ENCODE measurements around the gene PLEKHA5. TPM values are rescaled to one million over a fixed set of nuclear protein-coding genes. Genes with fewer than 3 reads are reported as not detected.

Gene PLEKHA5
- total and polyA plus RNA-seq, 2 of the 4 experiments (the other 2 are of a cell fraction), result 5.3 to 12.2 TPM

DNA sequence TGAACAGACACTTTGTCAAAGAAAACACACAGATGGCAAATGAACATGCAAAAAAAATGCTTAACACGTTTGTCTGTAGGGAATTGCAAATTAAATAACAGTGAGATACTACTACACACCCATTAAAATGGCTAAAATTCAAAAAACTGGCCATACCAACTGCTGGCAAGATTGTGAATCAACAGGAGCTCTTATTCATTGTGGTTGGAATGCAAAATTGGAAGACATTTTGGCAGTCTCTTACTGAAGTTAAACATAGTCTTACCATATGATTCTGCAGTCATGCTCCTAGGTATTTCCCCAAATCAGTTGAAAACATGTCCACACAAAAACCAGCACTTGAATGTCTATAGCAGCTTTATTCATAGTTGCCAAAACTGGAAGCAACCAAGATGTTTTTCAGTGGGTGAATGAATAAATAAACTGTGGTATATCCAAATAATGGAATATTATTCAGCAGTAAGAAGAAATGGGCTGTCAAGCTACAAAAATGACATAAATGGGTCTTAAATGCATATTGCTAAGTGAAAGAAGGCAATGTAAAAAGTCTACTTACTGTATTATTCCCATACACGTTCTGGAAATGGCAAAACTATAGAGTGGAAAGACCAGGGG lies 91.4 kb downstream of the PLEKHA5 start (continued):
- TF ChIP-seq CHD1 (IDR thresholded peaks at IDR 0.05; ENCODE audit: low read depth, low read length) (no peak), POLR2A (IDR thresholded peaks at IDR 0.05; ENCODE audit: low read depth, low read length) (no peak)

DNA sequence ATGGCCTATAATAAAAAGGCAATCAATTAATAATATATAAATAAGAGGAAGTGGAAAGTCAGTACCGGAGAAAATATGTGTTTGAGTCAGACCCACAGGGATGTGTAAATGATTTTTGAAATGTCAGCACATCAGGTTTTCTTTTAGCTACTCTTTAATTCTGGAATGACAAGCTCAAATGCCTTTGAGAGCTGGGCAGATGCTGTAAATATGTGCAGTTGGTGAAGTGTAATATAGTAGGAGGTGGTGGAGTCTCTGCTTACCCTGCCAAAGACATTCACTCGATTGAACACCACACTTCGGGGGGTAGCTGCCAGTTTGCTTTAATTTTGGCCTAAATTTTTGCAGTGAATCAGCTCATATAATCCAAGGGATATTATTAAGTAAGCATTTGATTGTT lies 93.0 kb downstream of the PLEKHA5 start:
- dilution Hi-C loops (cut with HindIII; ENCODE audit: low sequenced_read_pairs, unreplicated experiment), result no loop called here
- Histone ChIP-seq H3K4me3 (ENCODE audit: insufficient read depth, low read depth, low read length) (no peak overlapping the region), H3K4ac (ENCODE audit: low read depth, low read length) (no peak overlapping the region), H4K20me1 (ENCODE audit: insufficient read depth, low read length) (peaks cover 3% of the 10 kb centered on the region; the same call in 1 of the 2 replicates), H3K14ac (replicated peaks; ENCODE audit: low read depth, low read length) (no peak overlapping the region), H2BK20ac (ENCODE audit: low read depth, low read length) (no peak overlapping the region), H3K27ac (ENCODE audit: insufficient read depth, low read length) (no peak overlapping the region), H3K18ac (ENCODE audit: low read depth, low read length) (peak overlapping the region; percentile 24; the same call in 1 of the 2 replicates), H3K4me1 (ENCODE audit: control insufficient read depth, insufficient read depth, low read length) (peaks cover 13% of the 10 kb centered on the region), H3K9ac (ENCODE audit: low read depth, low read length) (no peak overlapping the region), H2AFZ (replicated peaks; ENCODE audit: low read length, poor library complexity) (no peak overlapping the region), H2AK5ac (ENCODE audit: low read depth, low read length) (no peak overlapping the region; the same call in 1 of the 2 replicates), H3K9me3 (ENCODE audit: control insufficient read depth, insufficient read depth, low read length) (no peaks in the 10 kb centered on the region), H4K91ac (ENCODE audit: insufficient read depth, low read depth, low read length) (0 out of 2 replicates have a peak overlapping the region, but pooled peaks have one; percentile 29), H2BK120ac (ENCODE audit: low read depth, low read length) (peak overlapping the region; percentile 21; the same call in 1 of the 2 replicates), H4K8ac (ENCODE audit: low read depth in 2 of 2, low read length in 2 of 2) (0 out of 4 replicates have a peak overlapping the region, but pooled peaks have one; percentile 1 to 47), H3K79me1 (ENCODE audit: low read depth in 1 of 2, low read length in 2 of 2) (peaks cover 20 to 34% of the 10 kb centered on the region in 2 experiments), H3K23ac (ENCODE audit: low read depth, low read length) (no peak overlapping the region), H4K5ac (ENCODE audit: low read depth, low read length) (no peak overlapping the region), H3K4me2 (ENCODE audit: low read depth, low read length) (no peak overlapping the region), H2BK15ac (ENCODE audit: low read depth, low read length) (0 out of 3 replicates have a peak overlapping the region, but pooled peaks have one; percentile 74), H3K27me3 (ENCODE audit: control insufficient read depth, insufficient read depth, low read length) (no peaks in the 10 kb centered on the region), H3K9me1 (ENCODE audit: insufficient read depth, low read length) (peaks cover 8% of the 10 kb centered on the region), H2BK5ac (ENCODE audit: low read depth, low read length, poor library complexity, severe bottlenecking) (peak overlapping the region; percentile 65), H3K56ac (ENCODE audit: extremely low read depth, insufficient read depth, low read length) (no peak overlapping the region), H3K36me3 (ENCODE audit: control insufficient read depth, insufficient read depth, low read length) (no peaks in the 10 kb centered on the region), H2AK9ac (replicated peaks; ENCODE audit: low read depth, low read length, poor library complexity) (no peak overlapping the region)
- POLR2A ChIA-PET (ENCODE audit: unreplicated experiment), result interaction anchor here (0.6 kb wide), 1 partner anchor 792 kb away, joined by 9 read pairs; no protein-coding TSS in a partner anchor
- no peak for ATAC-seq (ENCODE audit: low read depth)
- intact Hi-C loops (cut with micrococcal nuclease), result loop anchor here (5.0 kb wide), 1 partner anchor 45 kb away; no protein-coding TSS in a partner anchor
- BruUV-seq (replicated peaks), result no TSS peak
- no peak for TF ChIP-seq FOS (IDR thresholded peaks at IDR 0.05; ENCODE audit: low read depth, low read length)
- TF ChIP-seq, protein P1, sequence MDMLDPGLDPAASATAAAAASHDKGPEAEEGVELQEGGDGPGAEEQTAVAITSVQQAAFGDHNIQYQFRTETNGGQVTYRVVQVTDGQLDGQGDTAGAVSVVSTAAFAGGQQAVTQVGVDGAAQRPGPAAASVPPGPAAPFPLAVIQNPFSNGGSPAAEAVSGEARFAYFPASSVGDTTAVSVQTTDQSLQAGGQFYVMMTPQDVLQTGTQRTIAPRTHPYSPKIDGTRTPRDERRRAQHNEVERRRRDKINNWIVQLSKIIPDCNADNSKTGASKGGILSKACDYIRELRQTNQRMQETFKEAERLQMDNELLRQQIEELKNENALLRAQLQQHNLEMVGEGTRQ (IDR thresholded peaks at IDR 0.05; ENCODE audit: low read depth, low read length), result no peak
- no peak for TF ChIP-seq CHD1 (IDR thresholded peaks at IDR 0.05; ENCODE audit: low read depth, low read length)
- TF ChIP-seq, protein P2, sequence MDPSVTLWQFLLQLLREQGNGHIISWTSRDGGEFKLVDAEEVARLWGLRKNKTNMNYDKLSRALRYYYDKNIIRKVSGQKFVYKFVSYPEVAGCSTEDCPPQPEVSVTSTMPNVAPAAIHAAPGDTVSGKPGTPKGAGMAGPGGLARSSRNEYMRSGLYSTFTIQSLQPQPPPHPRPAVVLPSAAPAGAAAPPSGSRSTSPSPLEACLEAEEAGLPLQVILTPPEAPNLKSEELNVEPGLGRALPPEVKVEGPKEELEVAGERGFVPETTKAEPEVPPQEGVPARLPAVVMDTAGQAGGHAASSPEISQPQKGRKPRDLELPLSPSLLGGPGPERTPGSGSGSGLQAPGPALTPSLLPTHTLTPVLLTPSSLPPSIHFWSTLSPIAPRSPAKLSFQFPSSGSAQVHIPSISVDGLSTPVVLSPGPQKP (IDR thresholded peaks at IDR 0.05; ENCODE audit: borderline replicate concordance, low read depth, low read length), result no peak
- TF ChIP-seq POLR2A (IDR thresholded peaks at IDR 0.05; ENCODE audit: low read depth, low read length), result no peak
- TF ChIP-seq NFE2L2 (IDR thresholded peaks at IDR 0.05; ENCODE audit: low read depth, low read length), result no peak
- no peak for TF ChIP-seq BHLHE40 (IDR thresholded peaks at IDR 0.05; ENCODE audit: low read depth, low read length)
- TF ChIP-seq MAZ (IDR thresholded peaks at IDR 0.05; ENCODE audit: borderline replicate concordance, low read depth, low read length), result no peak
- no CpG with 5 or more reads among the region's 3 CpGs for WGBS, 2 experiments (ENCODE audit: extremely low coverage in 2 of 2, insufficient read length in 1 of 2)
- in situ Hi-C loops (cut with MboI; ENCODE audit: low sequenced_read_pairs), result no loop called here
- CTCF ChIA-PET, result interaction anchor here (0.5 to 0.6 kb wide), 5 partner anchors 9 to 905 kb away, joined by 3 to 4 read pairs (median 3); no protein-coding TSS in a partner anchor
- no peak for DNase-seq

Data from IMR-90 (cell line).